Epithelial cell of esophagus (primary cell): Measurements from ENCODE around the gene OR51A7.
A peak's percentile ranks its signal among the peaks of the same experiment; 100 is the strongest.

Experiments
- DNase-seq: peaks from one replicate; pipeline ENCODE4 v3.0.0; 2010; ENCODE audit warnings: low read depth
- H3K4me3 ChIP-seq: 2 replicates; pipeline ENCODE4 v1.5.1; 2011; ENCODE audit warnings: mild to moderate bottlenecking, low read length, control low read depth
- CTCF ChIP-seq: IDR thresholded peaks from 2 replicates; pipeline ENCODE4 v1.5.1; 2011; ENCODE audit warnings: low read depth, mild to moderate bottlenecking, low read length, control low read depth, inconsistent platforms; ENCODE audit not compliant: insufficient read depth; ENCODE audit errors: missing control alignments

The OR51A7 gene

GRCh38 chr11:4919250-4919649 lies 15.7 kb downstream of the OR51A7 start, which contains the start of gene OR51G2:
Gene OR51G2 (minus strand): TSS chr11:4919350. CDS start chr11:4915663, 3,687 bp downstream.
- no peak for TF ChIP-seq CTCF
- no peak for DNase-seq
- H3K4me3 ChIP-seq = no peak within 1 kb of the TSS

- no peak overlapping the region for H3K4me3 ChIP-seq
- TF ChIP-seq CTCF = no peak
- DNase-seq = peak; percentile 30
Measured at GRCh38 chr11:4921796-4922195, 18.2 kb downstream of the OR51A7 start.

- no peak for TF ChIP-seq CTCF
- no peak for DNase-seq
- no peak overlapping the region for H3K4me3 ChIP-seq
Measured at GRCh38 chr11:4922304-4922703, 18.7 kb downstream of the OR51A7 start.

- DNase-seq = no peak
- no peak for TF ChIP-seq CTCF
- no peak within 1 kb of the TSS for H3K4me3 ChIP-seq
Measured at GRCh38 chr11:4924239-4924638, 20.7 kb downstream of the OR51A7 start, which contains the start of gene OR51G1. Gene OR51G1 (minus strand): TSS chr11:4924339. CDS start chr11:4924339, 0 bp downstream.

- H3K4me3 ChIP-seq = no peak overlapping the region
- DNase-seq = peak; percentile 14
- no peak for TF ChIP-seq CTCF
Measured at GRCh38 chr11:4926608-4927007, 23.0 kb downstream of the OR51A7 start.

- no peak for TF ChIP-seq CTCF
- DNase-seq = no peak
- H3K4me3 ChIP-seq = no peak overlapping the region
Measured at GRCh38 chr11:4932751-4933150, 29.2 kb downstream of the OR51A7 start.

- TF ChIP-seq CTCF = no peak
- no peak overlapping the region for H3K4me3 ChIP-seq
- DNase-seq = no peak
Measured at GRCh38 chr11:4936745-4937144, 33.2 kb downstream of the OR51A7 start.
